Activated naive CD8-positive, alpha-beta T cell treated with anti-CD3 and anti-CD28 coated beads, Interleukin-2, amount 10 ng/mL, durations not matched to agents 7 days and 5 days (primary cell): ENCODE measurements around the gene USP28. TPM values are rescaled to one million over a fixed set of nuclear protein-coding genes. Genes with fewer than 3 reads are reported as not detected.

Experiments
- ATAC-seq: fragments of 150-1000 bp; cut with Tn5 transposase; one replicate; pipeline ENCODE4 v1.10.0; 2021; ENCODE audit warnings: low read depth, moderate library complexity
- POLR2A ChIA-PET: fragments of 350-600 bp; sonication (Branson Sonifier 250); formaldehyde crosslinking; loops from one replicate; lab custom pipeline; 2021; ENCODE audit warnings: antibody characterized with exemption; lab: Charles Lee
- DNase-seq: peaks from one replicate; pipeline ENCODE4 v3.0.0; 2021
- H3K27ac Mint-ChIP-seq: one replicate; pipeline ENCODE4 v1.8.0; 2022; ENCODE audit warnings: mild to moderate bottlenecking, mixed read lengths
- H3K27me3 Mint-ChIP-seq: one replicate; pipeline ENCODE4 v1.8.0; 2022; ENCODE audit warnings: mild to moderate bottlenecking, moderate library complexity, mixed read lengths
- H3K36me3 Mint-ChIP-seq: one replicate; pipeline ENCODE4 v1.8.0; 2021; ENCODE audit warnings: mild to moderate bottlenecking, mixed read lengths
- H3K4me1 Mint-ChIP-seq: one replicate; pipeline ENCODE4 v1.8.0; 2021; ENCODE audit warnings: mixed read lengths
- H3K4me3 Mint-ChIP-seq: one replicate; pipeline ENCODE4 v1.8.0; 2022; ENCODE audit warnings: mild to moderate bottlenecking, moderate library complexity, mixed read lengths
- H3K9me3 Mint-ChIP-seq: one replicate; pipeline ENCODE4 v1.8.0; 2021; ENCODE audit warnings: mixed read lengths
- total RNA-seq, 2 experiments: library from RNA; stranded (reverse); gene quantifications; one replicate each; pipeline ENCODE4 v1.2.3, GENCODE V29; 2021

USP28 gene
- total RNA-seq, 2 experiments from 2014 or later, result 43.0 to 44.9 TPM

GRCh38 chr11:113871336-113871735 lies 4.0 kb downstream of the USP28 start:
- H3K27ac Mint-ChIP-seq, result no peak overlapping the region
- POLR2A ChIA-PET, result interaction anchor here (0.7 kb wide), 1 partner anchor 11 kb away, joined by 3 read pairs; no protein-coding TSS in a partner anchor
- peaks cover 29% of the 10 kb centered on the region for H3K36me3 Mint-ChIP-seq
- no peaks in the 10 kb centered on the region for H3K9me3 Mint-ChIP-seq
- peaks cover 40% of the 10 kb centered on the region for H3K4me1 Mint-ChIP-seq
- no peaks in the 10 kb centered on the region for H3K27me3 Mint-ChIP-seq
- DNase-seq (no peak), ATAC-seq (no peak)
- H3K4me3 Mint-ChIP-seq, result no peak overlapping the region

DNA sequence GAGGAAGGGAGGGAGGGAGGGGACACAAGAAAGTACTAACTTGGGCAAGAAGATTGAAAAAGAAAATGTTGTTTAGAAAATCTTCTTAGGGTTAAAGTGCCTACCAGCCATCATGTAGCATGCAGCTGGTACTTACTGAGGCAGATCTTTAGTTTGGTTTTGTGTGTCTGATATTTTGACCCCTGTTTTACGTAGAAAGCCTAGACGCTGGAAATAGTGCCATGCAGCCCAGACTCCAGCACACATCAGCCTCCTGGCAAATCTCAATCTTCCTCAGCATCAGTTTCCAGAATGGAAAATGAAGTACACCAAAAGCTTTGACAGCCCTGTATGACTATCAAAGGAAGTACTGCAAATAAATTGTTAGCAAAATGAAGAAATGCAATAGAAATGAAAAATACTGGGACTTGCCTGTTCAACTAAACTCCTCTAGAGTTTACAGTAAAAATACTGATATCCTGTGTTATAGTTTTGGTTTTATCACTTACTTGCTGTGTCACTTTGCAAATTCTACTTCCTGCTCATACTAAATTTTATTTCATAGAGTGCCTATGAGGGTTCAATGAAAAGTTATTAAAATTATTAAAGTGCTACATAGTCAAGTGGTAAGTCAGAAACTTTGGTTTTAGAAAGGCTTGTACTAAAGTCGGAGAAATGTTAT lies 7.4 kb downstream of the USP28 start:
- Mint-ChIP-seq H3K27ac (peak overlapping the region; percentile 34), H3K36me3 (peaks cover 29% of the 10 kb centered on the region), H3K4me1 (peaks cover 26% of the 10 kb centered on the region), H3K27me3 (no peaks in the 10 kb centered on the region), H3K4me3 (no peak overlapping the region), H3K9me3 (no peaks in the 10 kb centered on the region)
- ATAC-seq (no peak), DNase-seq (no peak)
- POLR2A ChIA-PET, result no interaction called here

GRCh38 chr11:113865873-113866272 lies 9.5 kb downstream of the USP28 start:
- no peak overlapping the region for H3K27ac Mint-ChIP-seq
- H3K9me3 Mint-ChIP-seq, result no peaks in the 10 kb centered on the region
- ATAC-seq (no peak), DNase-seq (no peak)
- peaks cover 34% of the 10 kb centered on the region for H3K36me3 Mint-ChIP-seq
- POLR2A ChIA-PET, result interaction anchor here (1.3 kb wide), 1 partner anchor 10 kb away, joined by 3 read pairs; no protein-coding TSS in a partner anchor
- H3K4me3 Mint-ChIP-seq, result no peak overlapping the region
- H3K27me3 Mint-ChIP-seq, result no peaks in the 10 kb centered on the region
- peaks cover 25% of the 10 kb centered on the region for H3K4me1 Mint-ChIP-seq

DNA sequence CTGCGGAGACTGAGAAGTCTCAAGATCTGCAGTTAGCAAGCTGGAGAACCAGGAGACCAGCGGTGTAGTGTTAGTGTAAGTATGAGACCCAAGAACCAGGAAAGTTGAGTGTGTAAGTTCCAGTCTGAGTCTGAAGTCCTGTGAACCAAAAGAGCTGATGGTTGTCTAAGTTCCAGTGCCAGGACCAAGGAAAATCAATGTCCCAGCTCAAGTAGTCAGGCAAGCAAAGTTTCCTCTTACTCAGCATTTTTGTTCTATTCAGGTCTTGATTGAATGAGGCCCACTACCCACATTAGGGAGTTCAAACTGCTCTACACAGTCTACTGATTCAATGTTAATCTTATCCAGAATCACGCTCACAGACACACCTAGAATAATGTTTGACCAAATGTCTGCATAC lies 11.0 kb downstream of the USP28 start:
- DNase-seq, result no peak
- Mint-ChIP-seq H3K4me3 (no peak overlapping the region), H3K27me3 (no peaks in the 10 kb centered on the region), H3K9me3 (no peaks in the 10 kb centered on the region), H3K4me1 (peaks cover 32% of the 10 kb centered on the region), H3K27ac (no peak overlapping the region), H3K36me3 (peaks cover 34% of the 10 kb centered on the region)
- POLR2A ChIA-PET, result no interaction called here
- ATAC-seq, result no peak

- peak; percentile 86 for ATAC-seq
- Mint-ChIP-seq H3K36me3 (peaks cover 30% of the 10 kb centered on the region), H3K4me3 (peak overlapping the region; percentile 3), H3K27me3 (no peaks in the 10 kb centered on the region), H3K27ac (peak overlapping the region; percentile 35), H3K4me1 (peaks cover 28% of the 10 kb centered on the region), H3K9me3 (no peaks in the 10 kb centered on the region)
- POLR2A ChIA-PET, result interaction anchor here (1.5 kb wide), 1 partner anchor 12 kb away, joined by 7 read pairs; no protein-coding TSS in a partner anchor
- no peak for DNase-seq
Measured at GRCh38 chr11:113862435-113862834, 12.9 kb downstream of the USP28 start.

- DNase-seq (no peak), ATAC-seq (peak; percentile 80)
- Mint-ChIP-seq H3K9me3 (no peaks in the 10 kb centered on the region), H3K27me3 (no peaks in the 10 kb centered on the region), H3K36me3 (peaks cover 15% of the 10 kb centered on the region), H3K4me3 (peak overlapping the region; percentile 64), H3K27ac (peak overlapping the region; percentile 84), H3K4me1 (peaks cover 28% of the 10 kb centered on the region)
- POLR2A ChIA-PET, result interaction anchor here (0.5 to 1.1 kb wide), 3 partner anchors 16 to 355 kb away, joined by 3 to 5 read pairs (median 3); partner anchors contain the start of gene USP28
Measured at GRCh38 chr11:113859665-113860064, 15.7 kb downstream of the USP28 start.

GRCh38 chr11:113856966-113857759 lies 18.2 kb downstream of the USP28 start:
- Mint-ChIP-seq H3K9me3 (no peaks in the 10 kb centered on the region), H3K4me1 (peaks cover 18% of the 10 kb centered on the region), H3K27me3 (no peaks in the 10 kb centered on the region), H3K27ac (no peak overlapping the region), H3K36me3 (peaks cover 10% of the 10 kb centered on the region), H3K4me3 (no peak overlapping the region)
- DNase-seq, result no peak
- ATAC-seq, result no peak
- POLR2A ChIA-PET, result no interaction called here

GRCh38 chr11:113855803-113856202 lies 19.6 kb downstream of the USP28 start:
- Mint-ChIP-seq H3K27ac (no peak overlapping the region), H3K4me1 (peaks cover 13% of the 10 kb centered on the region), H3K36me3 (peaks cover 15% of the 10 kb centered on the region), H3K9me3 (no peaks in the 10 kb centered on the region), H3K4me3 (no peak overlapping the region), H3K27me3 (no peaks in the 10 kb centered on the region)
- POLR2A ChIA-PET, result no interaction called here
- DNase-seq (no peak), ATAC-seq (no peak)

GRCh38 chr11:113850188-113850587 lies 25.2 kb downstream of the USP28 start:
- Mint-ChIP-seq H3K27me3 (no peaks in the 10 kb centered on the region), H3K4me3 (no peak overlapping the region), H3K9me3 (no peaks in the 10 kb centered on the region), H3K36me3 (peaks cover 46% of the 10 kb centered on the region), H3K27ac (no peak overlapping the region), H3K4me1 (peaks cover 6% of the 10 kb centered on the region)
- POLR2A ChIA-PET, result no interaction called here
- ATAC-seq, result no peak
- no peak for DNase-seq

DNA sequence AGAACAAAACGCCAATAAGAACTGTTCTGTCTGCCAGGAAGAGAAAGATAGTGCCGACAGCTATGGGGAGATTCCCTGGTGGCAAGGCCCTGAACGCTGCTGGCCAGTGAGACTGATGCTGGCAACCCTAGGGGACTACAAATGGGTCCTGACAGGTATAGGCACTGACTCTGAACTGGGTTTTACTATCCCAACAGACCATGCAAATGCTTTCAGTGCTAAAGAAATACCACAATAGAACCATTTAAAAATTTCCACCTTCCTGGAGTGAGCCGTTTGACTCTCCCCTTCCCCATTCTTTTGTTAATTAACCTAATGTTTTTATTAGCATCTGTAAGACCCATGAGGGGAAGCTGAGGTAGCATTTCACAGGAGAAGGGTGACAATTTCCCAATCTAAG lies 25.7 kb downstream of the USP28 start:
- ATAC-seq (no peak), DNase-seq (no peak)
- H3K9me3 Mint-ChIP-seq, result no peaks in the 10 kb centered on the region
- POLR2A ChIA-PET, result interaction anchor here (1.5 kb wide), 1 partner anchor 26 kb away, joined by 3 read pairs; the partner anchor contains the start of gene USP28
- H3K4me3 Mint-ChIP-seq, result no peak overlapping the region
- no peaks in the 10 kb centered on the region for H3K27me3 Mint-ChIP-seq
- H3K4me1 Mint-ChIP-seq, result peaks cover 6% of the 10 kb centered on the region
- H3K36me3 Mint-ChIP-seq, result peaks cover 46% of the 10 kb centered on the region
- H3K27ac Mint-ChIP-seq, result no peak overlapping the region

DNA sequence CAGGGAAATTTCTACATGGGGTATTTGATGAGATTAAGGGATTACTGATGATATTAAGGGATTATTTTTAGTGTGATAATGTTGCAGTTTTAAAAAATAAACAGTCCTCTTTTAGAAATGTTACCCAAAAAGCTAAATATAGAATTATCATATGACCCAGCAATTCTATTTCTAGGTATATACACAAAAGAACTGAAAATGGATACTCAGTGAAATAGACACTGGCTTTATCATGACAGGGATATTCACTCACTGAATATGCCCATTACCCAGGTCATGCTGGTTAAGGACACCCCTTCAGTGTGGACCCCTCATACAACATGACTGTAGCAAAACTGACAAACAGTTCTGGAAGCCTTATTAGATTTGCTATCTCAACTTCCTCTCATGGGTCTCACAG lies 27.8 kb downstream of the USP28 start:
- Mint-ChIP-seq H3K4me1 (peaks cover 9% of the 10 kb centered on the region), H3K27me3 (no peaks in the 10 kb centered on the region), H3K36me3 (peaks cover 50% of the 10 kb centered on the region), H3K9me3 (no peaks in the 10 kb centered on the region), H3K27ac (no peak overlapping the region), H3K4me3 (no peak overlapping the region)
- POLR2A ChIA-PET, result no interaction called here
- no peak for ATAC-seq
- DNase-seq, result no peak

DNA sequence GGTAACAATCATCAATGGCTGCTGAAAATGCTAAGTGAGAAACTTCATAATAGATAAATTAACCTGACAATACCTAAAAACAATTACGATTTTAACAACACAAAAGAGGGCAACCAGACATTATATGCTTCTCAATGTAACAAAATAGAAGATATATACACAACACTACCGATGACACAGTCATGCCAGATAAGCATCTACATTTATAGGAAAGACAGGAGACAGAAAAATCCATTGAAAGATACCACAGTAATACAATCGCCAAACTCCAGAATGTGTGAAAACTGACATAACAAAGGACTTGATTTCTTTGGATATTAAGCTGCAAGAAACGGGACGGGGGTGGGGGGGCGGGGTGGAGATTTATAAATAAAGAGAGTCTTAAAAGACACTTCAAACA lies 28.3 kb downstream of the USP28 start:
- H3K36me3 Mint-ChIP-seq, result peaks cover 50% of the 10 kb centered on the region
- DNase-seq (no peak), ATAC-seq (no peak)
- H3K4me1 Mint-ChIP-seq, result peaks cover 9% of the 10 kb centered on the region
- no peak overlapping the region for H3K27ac Mint-ChIP-seq
- no peak overlapping the region for H3K4me3 Mint-ChIP-seq
- POLR2A ChIA-PET, result no interaction called here
- no peaks in the 10 kb centered on the region for H3K27me3 Mint-ChIP-seq
- no peaks in the 10 kb centered on the region for H3K9me3 Mint-ChIP-seq

DNA sequence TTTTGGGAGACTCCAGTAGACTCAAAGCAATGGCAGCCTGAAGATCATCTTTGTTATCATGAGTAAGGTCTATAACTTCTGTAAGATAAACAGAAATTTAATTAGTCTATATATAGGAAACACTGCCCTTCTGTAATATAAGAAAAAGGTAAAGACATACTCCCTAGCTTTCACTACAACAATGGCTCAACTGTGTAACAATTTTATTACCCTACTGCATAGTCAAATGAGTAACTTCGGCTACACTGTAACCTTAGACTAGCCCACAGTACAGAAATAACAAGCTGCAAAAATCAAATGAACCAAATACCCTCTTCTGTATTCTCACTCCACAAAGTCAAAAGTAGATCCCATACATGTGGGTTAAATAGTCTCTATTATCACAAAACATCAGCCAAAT lies 33.7 kb downstream of the USP28 start:
- peak overlapping the region; percentile 63 for H3K4me3 Mint-ChIP-seq
- ATAC-seq, result peak; percentile 33
- H3K9me3 Mint-ChIP-seq, result no peaks in the 10 kb centered on the region
- peaks cover 35% of the 10 kb centered on the region for H3K36me3 Mint-ChIP-seq
- peak overlapping the region; percentile 81 for H3K27ac Mint-ChIP-seq
- H3K4me1 Mint-ChIP-seq, result peaks cover 12% of the 10 kb centered on the region
- H3K27me3 Mint-ChIP-seq, result no peaks in the 10 kb centered on the region
- POLR2A ChIA-PET, result no interaction called here
- DNase-seq, result no peak
